ENCODE results near the gene MCUR1. TPM values are rescaled to one million over a fixed set of nuclear protein-coding genes. Genes with fewer than 3 reads are reported as not detected.

MCUR1 gene
- total and polyA plus RNA-seq, 2 of the 13 experiments (the other 11 are each of a cell fraction or from before 2014, with no cell fraction given), result 8.0 to 29.6 TPM

DNA sequence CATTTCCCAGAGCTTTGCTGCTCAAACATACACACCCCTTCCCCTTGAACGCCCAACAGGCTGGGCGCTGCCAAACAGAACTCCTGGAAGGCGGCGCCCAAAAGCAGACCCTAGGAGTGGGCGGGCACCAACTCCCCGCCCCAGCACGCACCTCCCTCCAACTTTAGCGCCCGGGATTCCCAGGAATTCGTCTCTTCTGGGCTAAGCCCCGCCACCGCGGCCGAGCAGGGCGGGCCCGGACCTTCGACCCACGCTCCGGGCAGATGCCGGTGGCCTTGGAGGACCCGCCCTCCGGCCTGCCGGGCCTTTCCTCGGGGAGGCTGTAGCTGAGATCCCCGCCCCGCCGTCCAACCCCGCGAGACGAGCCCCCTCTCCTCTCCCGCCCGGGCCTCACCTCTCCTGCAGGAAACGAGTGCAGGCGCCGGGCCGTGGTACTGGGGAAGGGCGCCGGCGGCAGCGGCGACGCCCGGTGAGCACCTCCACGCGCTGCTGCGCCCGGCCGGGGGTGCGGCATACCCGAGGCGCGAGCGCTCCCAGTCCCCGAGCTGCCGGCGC is 659 bp downstream of the MCUR1 start (continued):
- no peak for TF ChIP-seq NPAS2 (CRISPR knock-in tag; IDR thresholded peaks at IDR 0.05; ENCODE audit: borderline replicate concordance)
- TF ChIP-seq MAFG (CRISPR knock-in tag; IDR thresholded peaks at IDR 0.05), result no peak
- TF ChIP-seq ZSCAN22 (CRISPR knock-in tag; IDR thresholded peaks at IDR 0.05), result 0 out of 2 replicates have a peak, but pooled peaks have one; percentile 44
- TF ChIP-seq FLYWCH1 (CRISPR knock-in tag; IDR thresholded peaks at IDR 0.05), result 0 out of 2 replicates have a peak, but pooled peaks have one; percentile 41
- no peak for TF ChIP-seq SUZ12 (IDR thresholded peaks at IDR 0.05; ENCODE audit: low read depth, low read length)
- TF ChIP-seq, protein P1, sequence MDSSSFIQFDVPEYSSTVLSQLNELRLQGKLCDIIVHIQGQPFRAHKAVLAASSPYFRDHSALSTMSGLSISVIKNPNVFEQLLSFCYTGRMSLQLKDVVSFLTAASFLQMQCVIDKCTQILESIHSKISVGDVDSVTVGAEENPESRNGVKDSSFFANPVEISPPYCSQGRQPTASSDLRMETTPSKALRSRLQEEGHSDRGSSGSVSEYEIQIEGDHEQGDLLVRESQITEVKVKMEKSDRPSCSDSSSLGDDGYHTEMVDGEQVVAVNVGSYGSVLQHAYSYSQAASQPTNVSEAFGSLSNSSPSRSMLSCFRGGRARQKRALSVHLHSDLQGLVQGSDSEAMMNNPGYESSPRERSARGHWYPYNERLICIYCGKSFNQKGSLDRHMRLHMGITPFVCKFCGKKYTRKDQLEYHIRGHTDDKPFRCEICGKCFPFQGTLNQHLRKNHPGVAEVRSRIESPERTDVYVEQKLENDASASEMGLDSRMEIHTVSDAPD (CRISPR knock-in tag; IDR thresholded peaks at IDR 0.05), result no peak
- TF ChIP-seq MEIS2 (CRISPR knock-in tag; IDR thresholded peaks at IDR 0.05), result peak; percentile 11; the same call in 1 of the 2 replicates
- TF ChIP-seq, protein P2, sequence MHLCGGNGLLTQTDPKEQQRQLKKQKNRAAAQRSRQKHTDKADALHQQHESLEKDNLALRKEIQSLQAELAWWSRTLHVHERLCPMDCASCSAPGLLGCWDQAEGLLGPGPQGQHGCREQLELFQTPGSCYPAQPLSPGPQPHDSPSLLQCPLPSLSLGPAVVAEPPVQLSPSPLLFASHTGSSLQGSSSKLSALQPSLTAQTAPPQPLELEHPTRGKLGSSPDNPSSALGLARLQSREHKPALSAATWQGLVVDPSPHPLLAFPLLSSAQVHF (CRISPR knock-in tag; IDR thresholded peaks at IDR 0.05), result 0 out of 2 replicates have a peak, but pooled peaks have one; percentile 74
- TF ChIP-seq, protein P3, sequence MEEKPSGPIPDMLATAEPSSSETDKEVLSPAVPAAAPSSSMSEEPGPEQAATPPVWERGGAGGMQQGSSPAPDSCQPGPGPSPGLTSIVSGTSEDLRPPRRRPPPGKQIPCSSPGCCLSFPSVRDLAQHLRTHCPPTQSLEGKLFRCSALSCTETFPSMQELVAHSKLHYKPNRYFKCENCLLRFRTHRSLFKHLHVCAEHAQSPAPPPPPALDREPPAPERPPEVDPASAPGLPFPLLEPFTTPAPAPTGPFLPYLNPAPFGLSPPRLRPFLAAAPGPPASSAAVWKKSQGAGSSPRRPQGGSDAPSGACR (CRISPR knock-in tag; IDR thresholded peaks at IDR 0.05), result 0 out of 2 replicates have a peak, but pooled peaks have one; percentile 25
- peak; percentile 80; the same call in 1 of the 2 replicates for TF ChIP-seq ZNF567 (CRISPR knock-in tag; IDR thresholded peaks at IDR 0.05; ENCODE audit: borderline replicate concordance)
- TF ChIP-seq HNRNPLL (IDR thresholded peaks at IDR 0.05; ENCODE audit: low read depth, low read length, poor library complexity, severe bottlenecking), result peak; percentile 40
- TF ChIP-seq TEAD2 (CRISPR knock-in tag; IDR thresholded peaks at IDR 0.05), result no peak
- peak; percentile 26; the same call in 1 of the 2 replicates for TF ChIP-seq REL (CRISPR knock-in tag; conservative IDR thresholded peaks at IDR 0.05)
- TF ChIP-seq, protein P4, sequence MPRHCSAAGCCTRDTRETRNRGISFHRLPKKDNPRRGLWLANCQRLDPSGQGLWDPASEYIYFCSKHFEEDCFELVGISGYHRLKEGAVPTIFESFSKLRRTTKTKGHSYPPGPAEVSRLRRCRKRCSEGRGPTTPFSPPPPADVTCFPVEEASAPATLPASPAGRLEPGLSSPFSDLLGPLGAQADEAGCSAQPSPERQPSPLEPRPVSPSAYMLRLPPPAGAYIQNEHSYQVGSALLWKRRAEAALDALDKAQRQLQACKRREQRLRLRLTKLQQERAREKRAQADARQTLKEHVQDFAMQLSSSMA (CRISPR knock-in tag; IDR thresholded peaks at IDR 0.05), result 0 out of 2 replicates have a peak, but pooled peaks have one; percentile 86
- TF ChIP-seq HOXD1 (CRISPR knock-in tag; IDR thresholded peaks at IDR 0.05), result 0 out of 2 replicates have a peak, but pooled peaks have one; percentile 14
- TF ChIP-seq KLF12 (CRISPR knock-in tag; IDR thresholded peaks at IDR 0.05; ENCODE audit: borderline replicate concordance), result peak; percentile 23
- TF ChIP-seq, protein P5, sequence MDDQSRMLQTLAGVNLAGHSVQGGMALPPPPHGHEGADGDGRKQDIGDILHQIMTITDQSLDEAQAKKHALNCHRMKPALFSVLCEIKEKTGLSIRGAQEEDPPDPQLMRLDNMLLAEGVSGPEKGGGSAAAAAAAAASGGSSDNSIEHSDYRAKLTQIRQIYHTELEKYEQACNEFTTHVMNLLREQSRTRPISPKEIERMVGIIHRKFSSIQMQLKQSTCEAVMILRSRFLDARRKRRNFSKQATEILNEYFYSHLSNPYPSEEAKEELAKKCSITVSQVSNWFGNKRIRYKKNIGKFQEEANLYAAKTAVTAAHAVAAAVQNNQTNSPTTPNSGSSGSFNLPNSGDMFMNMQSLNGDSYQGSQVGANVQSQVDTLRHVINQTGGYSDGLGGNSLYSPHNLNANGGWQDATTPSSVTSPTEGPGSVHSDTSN (CRISPR knock-in tag; IDR thresholded peaks at IDR 0.05; ENCODE audit: borderline replicate concordance), result no peak
- TF ChIP-seq ZSCAN21 (CRISPR knock-in tag; IDR thresholded peaks at IDR 0.05; ENCODE audit: borderline replicate concordance), result no peak
- TF ChIP-seq IKZF4 (CRISPR knock-in tag; IDR thresholded peaks at IDR 0.05; ENCODE audit: borderline replicate concordance, low read depth, not compliant biosample characterization), result no peak
- TF ChIP-seq, protein P6, sequence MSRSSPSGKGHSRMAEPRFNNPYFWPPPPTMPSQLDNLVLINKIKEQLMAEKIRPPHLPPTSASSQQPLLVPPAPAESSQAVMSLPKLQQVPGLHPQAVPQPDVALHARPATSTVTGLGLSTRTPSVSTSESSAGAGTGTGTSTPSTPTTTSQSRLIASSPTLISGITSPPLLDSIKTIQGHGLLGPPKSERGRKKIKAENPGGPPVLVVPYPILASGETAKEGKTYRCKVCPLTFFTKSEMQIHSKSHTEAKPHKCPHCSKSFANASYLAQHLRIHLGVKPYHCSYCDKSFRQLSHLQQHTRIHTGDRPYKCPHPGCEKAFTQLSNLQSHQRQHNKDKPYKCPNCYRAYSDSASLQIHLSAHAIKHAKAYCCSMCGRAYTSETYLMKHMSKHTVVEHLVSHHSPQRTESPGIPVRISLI (CRISPR knock-in tag; IDR thresholded peaks at IDR 0.05; ENCODE audit: borderline replicate concordance), result 0 out of 2 replicates have a peak, but pooled peaks have one; percentile 7
- TF ChIP-seq, protein P7, sequence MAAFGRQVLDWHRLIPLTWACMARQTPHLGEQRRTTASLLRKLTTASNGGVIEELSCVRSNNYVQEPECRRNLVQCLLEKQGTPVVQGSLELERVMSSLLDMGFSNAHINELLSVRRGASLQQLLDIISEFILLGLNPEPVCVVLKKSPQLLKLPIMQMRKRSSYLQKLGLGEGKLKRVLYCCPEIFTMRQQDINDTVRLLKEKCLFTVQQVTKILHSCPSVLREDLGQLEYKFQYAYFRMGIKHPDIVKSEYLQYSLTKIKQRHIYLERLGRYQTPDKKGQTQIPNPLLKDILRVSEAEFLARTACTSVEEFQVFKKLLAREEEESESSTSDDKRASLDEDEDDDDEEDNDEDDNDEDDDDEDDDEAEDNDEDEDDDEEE (CRISPR knock-in tag; IDR thresholded peaks at IDR 0.05), result no peak; the same call in 1 of the 2 replicates

Measured in HepG2 (cell line).